T47D (cell line): ENCODE measurements around the gene EGR1.

ENCODE experiments used
- DNase-seq, 2 experiments: peaks; one replicate each; pipeline versions ENCODE4 v3.0.0 to v3.0.0-alpha.2; 2011 to 2012; ENCODE audit warnings: low read depth in 1 of 2, low spot score in 1 of 2
- JUND ChIP-seq: IDR thresholded peaks from 2 replicates; pipeline ENCODE4 v1.6.1; 2012; ENCODE audit warnings: low read depth
- in situ Hi-C: cut with HindIII; loops from 2 replicates; pipeline ENCODE4 v1.10.0; 2016; ENCODE audit warnings: low sequenced_read_pairs, low pct_unique_long_range_greater_than_20kb

Gene EGR1

GRCh38 chr5:138445547-138446271 is 19.6 kb upstream of the EGR1 start:
- in situ Hi-C loops = no loop called here
- no peak for TF ChIP-seq JUND
- no peak for DNase-seq

GRCh38 chr5:138448070-138448469 is 17.2 kb upstream of the EGR1 start:
- TF ChIP-seq JUND = no peak
- no peak for DNase-seq
- in situ Hi-C loops = no loop called here

- in situ Hi-C loops = no loop called here
- no peak for DNase-seq
- TF ChIP-seq JUND = no peak
Observed at GRCh38 chr5:138448481-138449398, 16.5 kb upstream of the EGR1 start.

- in situ Hi-C loops = no loop called here
- DNase-seq = peak; percentile 89 to 94
- no peak for TF ChIP-seq JUND
Observed at GRCh38 chr5:138449501-138450239, 15.6 kb upstream of the EGR1 start.

GRCh38 chr5:138450971-138451370 is 14.3 kb upstream of the EGR1 start:
- no peak for DNase-seq
- in situ Hi-C loops = no loop called here
- TF ChIP-seq JUND = no peak

GRCh38 chr5:138452720-138453119 is 12.6 kb upstream of the EGR1 start:
- in situ Hi-C loops = no loop called here
- no peak for TF ChIP-seq JUND
- no peak for DNase-seq

GRCh38 chr5:138453590-138453989 is 11.7 kb upstream of the EGR1 start:
- in situ Hi-C loops = no loop called here
- TF ChIP-seq JUND = no peak
- no peak for DNase-seq

- DNase-seq = no peak
- no peak for TF ChIP-seq JUND
- in situ Hi-C loops = no loop called here
Observed at GRCh38 chr5:138454121-138454520, 11.2 kb upstream of the EGR1 start.

- TF ChIP-seq JUND = no peak
- no peak for DNase-seq
- in situ Hi-C loops = no loop called here
Observed at GRCh38 chr5:138455232-138455930, 9.9 kb upstream of the EGR1 start.

- in situ Hi-C loops = no loop called here
- no peak for DNase-seq
- no peak for TF ChIP-seq JUND
Observed at GRCh38 chr5:138457531-138458275, 7.6 kb upstream of the EGR1 start.

GRCh38 chr5:138458384-138458783 is 6.9 kb upstream of the EGR1 start:
- in situ Hi-C loops = no loop called here
- TF ChIP-seq JUND = no peak
- DNase-seq = no peak

GRCh38 chr5:138458856-138459255 is 6.4 kb upstream of the EGR1 start:
- in situ Hi-C loops = no loop called here
- DNase-seq = no peak
- no peak for TF ChIP-seq JUND
